Measurements from ENCODE around the gene RBM38.
A peak's percentile ranks its signal among the peaks of the same experiment; 100 is the strongest.

Gene RBM38

GRCh38 chr20:57391439-57392301 lies 474 bp downstream of the RBM38 start:
- peak in 1 of 2 donors; percentile 49 for DNase-seq

- peak; percentile 72 for DNase-seq
Observed at GRCh38 chr20:57392512-57393271, 1.5 kb downstream of the RBM38 start.

- no peak for DNase-seq
Observed at GRCh38 chr20:57393321-57394120, 2.3 kb downstream of the RBM38 start.

GRCh38 chr20:57394121-57395082 lies 3.2 kb downstream of the RBM38 start:
- DNase-seq = no peak

GRCh38 chr20:57395111-57395966 lies 4.1 kb downstream of the RBM38 start:
- DNase-seq = no peak

DNA sequence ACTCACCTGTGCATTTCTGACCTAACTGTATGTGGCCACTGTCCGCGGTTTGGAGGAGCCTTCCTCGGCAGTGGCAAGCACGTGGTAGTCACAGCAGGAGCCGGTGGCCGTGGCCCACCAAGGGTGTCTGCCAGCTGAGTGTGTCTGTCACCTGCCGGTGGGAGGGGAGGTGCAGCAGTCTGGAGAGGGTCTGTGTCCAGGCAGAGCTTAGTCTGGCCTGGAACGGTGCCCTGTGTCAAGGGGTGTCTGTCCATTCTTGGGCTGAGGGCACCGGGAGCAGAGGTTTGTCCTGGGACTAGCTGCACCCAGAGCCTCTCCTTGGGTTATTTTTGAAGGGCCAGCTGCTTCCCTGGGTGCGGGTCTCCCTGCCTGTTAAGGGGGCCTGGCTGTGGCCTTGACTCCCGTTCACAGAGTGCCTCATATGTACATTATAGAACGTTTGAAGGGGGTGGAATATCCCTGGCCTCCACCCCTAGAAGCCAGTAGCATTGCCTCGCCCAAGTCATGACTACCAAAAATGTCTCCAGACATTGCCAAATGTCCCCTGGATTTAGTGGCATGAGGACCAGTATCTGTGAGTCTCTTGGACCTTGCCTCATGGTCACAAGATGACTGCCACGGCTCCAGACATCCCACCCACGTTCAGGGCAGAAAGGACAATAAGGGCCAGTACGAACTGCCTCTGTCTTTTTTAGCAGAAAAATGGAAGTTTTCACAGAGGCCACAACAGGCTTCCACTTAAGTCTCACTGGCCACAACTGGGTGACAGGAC lies 5.2 kb downstream of the RBM38 start:
- no peak for DNase-seq

DNA sequence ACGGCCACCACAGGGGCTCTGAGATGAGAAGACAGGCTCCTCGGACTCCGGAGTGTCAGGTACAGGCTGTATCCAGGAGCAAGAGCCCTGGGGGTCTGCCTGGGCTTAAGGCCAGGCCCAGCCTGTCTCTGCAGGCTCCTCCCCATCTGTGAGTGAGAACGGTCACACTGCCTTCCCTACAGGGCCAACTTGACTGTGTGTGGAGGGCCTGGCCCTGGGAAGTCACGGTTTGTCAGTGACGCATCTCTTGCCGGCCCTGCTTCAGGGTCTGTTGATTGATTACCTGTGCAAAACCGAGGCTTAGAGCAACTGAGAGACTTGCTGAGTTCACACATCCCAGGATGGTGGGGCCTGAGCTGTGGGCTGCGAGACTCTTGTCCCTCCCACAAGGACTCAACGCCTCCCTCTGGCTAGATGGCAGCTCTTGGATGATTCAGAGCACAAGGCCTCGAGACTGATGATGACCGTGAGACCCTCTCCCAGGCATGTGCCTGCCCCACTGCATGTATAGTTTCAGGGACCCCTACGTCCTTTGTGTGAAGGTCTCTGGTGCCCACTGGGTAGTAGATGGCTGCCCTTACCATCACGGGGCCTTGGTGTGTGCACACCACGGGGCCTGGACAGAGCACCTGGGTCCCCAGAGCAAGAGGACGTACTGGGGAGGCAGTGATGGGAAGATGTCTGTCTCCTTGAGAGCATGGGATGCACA lies 5.9 kb downstream of the RBM38 start:
- DNase-seq = no peak

GRCh38 chr20:57397693-57398108 lies 6.5 kb downstream of the RBM38 start:
- DNase-seq = peak; percentile 51 to 57

- DNase-seq = peak; percentile 83 to 85
Observed at GRCh38 chr20:57398231-57398821, 7.1 kb downstream of the RBM38 start.

- no peak for DNase-seq
Observed at GRCh38 chr20:57398901-57399535, 7.8 kb downstream of the RBM38 start.

DNA sequence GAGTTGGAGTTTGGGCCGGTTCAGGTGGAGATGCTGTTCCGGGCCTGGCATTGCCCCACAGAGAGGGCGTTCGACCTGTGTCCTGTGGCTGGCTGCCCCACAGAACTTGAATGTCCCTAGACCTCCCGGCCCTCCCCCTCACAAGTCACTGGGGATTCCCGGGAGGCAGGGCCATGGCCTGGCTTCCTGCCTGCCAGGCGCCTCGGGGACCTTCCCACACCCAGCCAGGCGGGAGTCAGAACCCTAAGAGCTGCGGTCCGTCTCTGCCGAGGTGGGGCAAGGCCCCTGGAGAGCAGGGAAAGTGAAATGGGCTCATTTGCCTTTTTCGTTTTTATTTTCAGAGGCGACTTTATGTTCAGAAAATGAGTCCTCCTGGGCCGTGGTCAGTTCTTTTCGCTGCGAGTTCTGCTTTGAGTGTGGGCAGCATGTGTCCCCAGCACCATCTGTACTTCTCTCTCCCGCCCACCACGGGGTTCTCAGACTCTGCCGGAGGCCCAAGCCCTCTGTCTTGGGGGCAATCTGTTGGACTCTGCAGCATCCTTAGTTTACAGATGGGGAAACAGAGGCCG lies 8.5 kb downstream of the RBM38 start:
- DNase-seq = peak; percentile 62 to 70

- DNase-seq = no peak
Observed at GRCh38 chr20:57400231-57400701, 9.1 kb downstream of the RBM38 start.

- no peak for DNase-seq
Observed at GRCh38 chr20:57400821-57401564, 9.8 kb downstream of the RBM38 start.

GRCh38 chr20:57401565-57401918 lies 10.3 kb downstream of the RBM38 start:
- no peak for DNase-seq

DNA sequence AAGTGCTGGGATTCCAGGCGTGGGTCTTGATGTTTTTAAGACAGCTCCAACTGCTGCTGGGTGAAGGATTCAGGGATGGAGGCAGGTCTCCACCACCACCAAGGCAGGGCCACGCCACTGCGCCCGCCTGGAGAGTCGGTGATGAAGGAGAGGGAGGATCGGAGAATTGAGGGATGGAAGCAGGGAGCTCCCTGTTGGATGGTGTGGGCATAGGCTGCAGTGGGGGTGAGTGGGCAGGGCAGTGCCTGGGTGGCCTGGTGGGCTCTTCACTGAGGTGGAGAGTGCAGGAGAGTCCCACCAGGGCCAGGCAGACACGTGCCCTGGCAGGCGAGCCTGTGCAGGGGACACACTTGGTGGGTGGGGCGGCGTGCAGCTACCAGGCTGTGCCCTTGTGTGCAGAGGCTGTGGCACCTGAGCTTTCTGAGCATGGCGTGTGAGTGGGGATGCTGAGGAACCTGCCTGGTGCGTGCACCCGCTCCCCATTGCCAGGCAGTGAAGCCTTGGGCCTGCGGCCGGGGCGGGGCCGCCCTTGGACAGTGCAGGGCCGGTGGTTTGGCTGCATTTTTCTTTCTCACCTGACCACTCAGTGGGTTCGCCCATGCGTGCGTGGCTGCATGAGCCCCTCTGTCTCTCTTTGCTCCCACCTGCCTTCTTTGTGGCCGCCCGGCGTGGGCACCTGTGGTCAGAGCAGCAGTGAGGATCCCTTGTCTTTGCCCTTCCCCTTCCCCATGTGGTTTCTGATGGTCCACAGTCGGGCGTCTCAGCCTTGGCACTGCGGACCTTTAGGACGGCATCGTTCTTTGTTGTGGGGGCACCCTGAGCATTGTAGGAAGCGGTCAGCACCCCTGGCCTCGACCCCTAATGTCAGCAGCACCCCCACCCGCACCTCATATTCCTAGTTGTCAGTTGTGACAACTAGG lies 11.3 kb downstream of the RBM38 start:
- DNase-seq = no peak

- no peak for DNase-seq
Observed at GRCh38 chr20:57403216-57403615, 12.0 kb downstream of the RBM38 start.

All from stimulated activated CD4-positive, alpha-beta T cell treated with anti-CD3 and anti-CD28 coated beads, Interleukin-2, amount 100 ng/mL, for 24 hours (primary cell).